Right forelimb (tissue), 1 donor: ENCODE measurements around the gene ZBTB44.

Experiments
- DNase-seq: peaks from one replicate; pipeline ENCODE4 v3.0.0-alpha.2; 2018

The ZBTB44 gene

GRCh38 chr11:130213143-130213978, 101.4 kb downstream of the ZBTB44 start:
- DNase-seq = peak; percentile 82

- no peak for DNase-seq
Measured at GRCh38 chr11:130212431-130212961, 102.2 kb downstream of the ZBTB44 start.

- peak; percentile 19 for DNase-seq
Measured at GRCh38 chr11:130211781-130212401, 102.8 kb downstream of the ZBTB44 start.

GRCh38 chr11:130211144-130211543, 103.6 kb downstream of the ZBTB44 start:
- DNase-seq = peak; percentile 26

- DNase-seq = peak; percentile 23
Measured at GRCh38 chr11:130209954-130210854, 104.5 kb downstream of the ZBTB44 start.

- DNase-seq = peak; percentile 23
Measured at GRCh38 chr11:130209128-130209932, 105.4 kb downstream of the ZBTB44 start.

GRCh38 chr11:130208241-130209127, 106.2 kb downstream of the ZBTB44 start:
- peak; percentile 27 for DNase-seq

- no peak for DNase-seq
Measured at GRCh38 chr11:130206141-130206540, 108.6 kb downstream of the ZBTB44 start.

- DNase-seq = peak; percentile 20
Measured at GRCh38 chr11:130204703-130205095, 110.0 kb downstream of the ZBTB44 start.

- DNase-seq = peak; percentile 15
Measured at GRCh38 chr11:130203766-130204702, 110.7 kb downstream of the ZBTB44 start.

GRCh38 chr11:130202818-130203689, 111.7 kb downstream of the ZBTB44 start:
- DNase-seq = no peak

- DNase-seq = no peak
Measured at GRCh38 chr11:130202009-130202817, 112.5 kb downstream of the ZBTB44 start.

GRCh38 chr11:130201026-130201425, 113.7 kb downstream of the ZBTB44 start:
- no peak for DNase-seq

- no peak for DNase-seq
Measured at GRCh38 chr11:130199792-130200191, 114.9 kb downstream of the ZBTB44 start.

- DNase-seq = no peak
Measured at GRCh38 chr11:130198964-130199363, 115.8 kb downstream of the ZBTB44 start.

- DNase-seq = no peak
Measured at GRCh38 chr11:130198292-130198691, 116.4 kb downstream of the ZBTB44 start.

- DNase-seq = no peak
Measured at GRCh38 chr11:130197386-130198035, 117.2 kb downstream of the ZBTB44 start.
